ENCODE data around the gene SLIT1.

The SLIT1 gene

GRCh38 chr10:97062046-97062445, 123.7 kb downstream of the SLIT1 start:
- Histone ChIP-seq H3K4me3 (ENCODE audit: low read length) (no peak overlapping the region), H2BK15ac (replicated peaks; ENCODE audit: low read depth) (no peak overlapping the region), H3K79me2 (ENCODE audit: control insufficient read depth, insufficient read depth, low read length) (no peaks in the 10 kb centered on the region), H3K56ac (ENCODE audit: low read length) (no peak overlapping the region), H2AK5ac (ENCODE audit: low read length) (no peak overlapping the region), H3K23ac (ENCODE audit: low read length) (no peak overlapping the region), H3K27ac (ENCODE audit: low read depth, low read length) (no peak overlapping the region), H3K4me1 (ENCODE audit: control insufficient read depth, low read depth, low read length) (no peaks in the 10 kb centered on the region), H3K18ac (ENCODE audit: low read length) (no peak overlapping the region), H3K4me2 (ENCODE audit: low read length) (no peak overlapping the region), H4K5ac (ENCODE audit: low read length) (no peak overlapping the region), H3K4ac (ENCODE audit: low read depth, low read length) (no peak overlapping the region), H2BK120ac (ENCODE audit: low read depth, low read length) (no peak overlapping the region), H3K36me3 (ENCODE audit: control insufficient read depth, insufficient read depth, low read length) (no peaks in the 10 kb centered on the region), H3K79me1 (ENCODE audit: low read length) (no peaks in the 10 kb centered on the region), H3K9ac (ENCODE audit: low read length) (no peak overlapping the region), H3K27me3 (ENCODE audit: insufficient read depth, low read length, poor library complexity) (no peaks in the 10 kb centered on the region), H4K8ac (ENCODE audit: low read depth, low read length) (no peak overlapping the region), H2BK5ac (ENCODE audit: low read length) (no peak overlapping the region)
- no peak for DNase-seq
- WGBS (ENCODE audit: extremely low coverage, insufficient coverage, low lambda C conversion rate) = no CpG with 5 or more reads among the region's 5 CpGs

- no CpG with 5 or more reads among the region's 2 CpGs for WGBS (ENCODE audit: extremely low coverage, insufficient coverage, low lambda C conversion rate)
- Histone ChIP-seq H3K9ac (ENCODE audit: low read length) (no peak overlapping the region), H4K8ac (ENCODE audit: low read depth, low read length) (no peak overlapping the region), H3K18ac (ENCODE audit: low read length) (no peak overlapping the region), H3K56ac (ENCODE audit: low read length) (no peak overlapping the region), H3K27me3 (ENCODE audit: insufficient read depth, low read length, poor library complexity) (no peaks in the 10 kb centered on the region), H3K4ac (ENCODE audit: low read depth, low read length) (no peak overlapping the region), H2AK5ac (ENCODE audit: low read length) (no peak overlapping the region), H2BK120ac (ENCODE audit: low read depth, low read length) (no peak overlapping the region), H3K79me1 (ENCODE audit: low read length) (no peaks in the 10 kb centered on the region), H3K79me2 (ENCODE audit: control insufficient read depth, insufficient read depth, low read length) (no peaks in the 10 kb centered on the region), H3K4me2 (ENCODE audit: low read length) (no peak overlapping the region), H3K27ac (ENCODE audit: low read depth, low read length) (no peak overlapping the region), H2BK5ac (ENCODE audit: low read length) (no peak overlapping the region), H2BK15ac (replicated peaks; ENCODE audit: low read depth) (no peak overlapping the region), H3K23ac (ENCODE audit: low read length) (no peak overlapping the region), H4K5ac (ENCODE audit: low read length) (no peak overlapping the region), H3K4me3 (ENCODE audit: low read length) (no peak overlapping the region), H3K36me3 (ENCODE audit: control insufficient read depth, insufficient read depth, low read length) (no peaks in the 10 kb centered on the region), H3K4me1 (ENCODE audit: control insufficient read depth, low read depth, low read length) (no peaks in the 10 kb centered on the region)
- no peak for DNase-seq
Observed at GRCh38 chr10:97061423-97061822, 124.3 kb downstream of the SLIT1 start.

- H3K36me3 ChIP-seq (ENCODE audit: control insufficient read depth, insufficient read depth, low read length) = no peaks in the 10 kb centered on the region
- H2AK5ac ChIP-seq (ENCODE audit: low read length) = no peak overlapping the region
- H3K4me1 ChIP-seq (ENCODE audit: control insufficient read depth, low read depth, low read length) = no peaks in the 10 kb centered on the region
- no peak overlapping the region for H4K8ac ChIP-seq (ENCODE audit: low read depth, low read length)
- WGBS (ENCODE audit: extremely low coverage, insufficient coverage, low lambda C conversion rate) = no CpG with 5 or more reads among the region's 15 CpGs
- H3K56ac ChIP-seq (ENCODE audit: low read length) = no peak overlapping the region
- no peak overlapping the region for H2BK5ac ChIP-seq (ENCODE audit: low read length)
- no peaks in the 10 kb centered on the region for H3K79me1 ChIP-seq (ENCODE audit: low read length)
- H3K4me2 ChIP-seq (ENCODE audit: low read length) = no peak overlapping the region
- no peak overlapping the region for H3K4ac ChIP-seq (ENCODE audit: low read depth, low read length)
- H2BK120ac ChIP-seq (ENCODE audit: low read depth, low read length) = no peak overlapping the region
- H4K5ac ChIP-seq (ENCODE audit: low read length) = no peak overlapping the region
- H3K23ac ChIP-seq (ENCODE audit: low read length) = no peak overlapping the region
- no peak overlapping the region for H2BK15ac ChIP-seq (replicated peaks; ENCODE audit: low read depth)
- no peak for DNase-seq
- H3K4me3 ChIP-seq (ENCODE audit: low read length) = no peak overlapping the region
- no peak overlapping the region for H3K9ac ChIP-seq (ENCODE audit: low read length)
- H3K27ac ChIP-seq (ENCODE audit: low read depth, low read length) = no peak overlapping the region
- no peaks in the 10 kb centered on the region for H3K79me2 ChIP-seq (ENCODE audit: control insufficient read depth, insufficient read depth, low read length)
- no peaks in the 10 kb centered on the region for H3K27me3 ChIP-seq (ENCODE audit: insufficient read depth, low read length, poor library complexity)
- no peak overlapping the region for H3K18ac ChIP-seq (ENCODE audit: low read length)
Observed at GRCh38 chr10:97060441-97061084, 125.2 kb downstream of the SLIT1 start.

- Histone ChIP-seq H3K18ac (ENCODE audit: low read length) (no peak overlapping the region), H3K23ac (ENCODE audit: low read length) (no peak overlapping the region), H3K4me2 (ENCODE audit: low read length) (no peak overlapping the region), H3K27ac (ENCODE audit: low read depth, low read length) (no peak overlapping the region), H2BK5ac (ENCODE audit: low read length) (no peak overlapping the region), H3K36me3 (ENCODE audit: control insufficient read depth, insufficient read depth, low read length) (no peaks in the 10 kb centered on the region), H3K4me1 (ENCODE audit: control insufficient read depth, low read depth, low read length) (no peaks in the 10 kb centered on the region), H2BK15ac (replicated peaks; ENCODE audit: low read depth) (no peak overlapping the region), H3K79me2 (ENCODE audit: control insufficient read depth, insufficient read depth, low read length) (no peaks in the 10 kb centered on the region), H3K9ac (ENCODE audit: low read length) (no peak overlapping the region), H2BK120ac (ENCODE audit: low read depth, low read length) (no peak overlapping the region), H3K79me1 (ENCODE audit: low read length) (no peaks in the 10 kb centered on the region), H2AK5ac (ENCODE audit: low read length) (no peak overlapping the region), H3K4me3 (ENCODE audit: low read length) (no peak overlapping the region), H4K8ac (ENCODE audit: low read depth, low read length) (no peak overlapping the region), H3K4ac (ENCODE audit: low read depth, low read length) (no peak overlapping the region), H4K5ac (ENCODE audit: low read length) (no peak overlapping the region), H3K56ac (ENCODE audit: low read length) (no peak overlapping the region), H3K27me3 (ENCODE audit: insufficient read depth, low read length, poor library complexity) (no peaks in the 10 kb centered on the region)
- DNase-seq = no peak
- no CpG with 5 or more reads among the region's 7 CpGs for WGBS (ENCODE audit: extremely low coverage, insufficient coverage, low lambda C conversion rate)
Observed at GRCh38 chr10:97059872-97060205, 125.9 kb downstream of the SLIT1 start.

- H3K18ac ChIP-seq (ENCODE audit: low read length) = no peak overlapping the region
- no peak overlapping the region for H3K9ac ChIP-seq (ENCODE audit: low read length)
- H3K56ac ChIP-seq (ENCODE audit: low read length) = no peak overlapping the region
- H3K4ac ChIP-seq (ENCODE audit: low read depth, low read length) = no peak overlapping the region
- no peaks in the 10 kb centered on the region for H3K36me3 ChIP-seq (ENCODE audit: control insufficient read depth, insufficient read depth, low read length)
- no peaks in the 10 kb centered on the region for H3K79me1 ChIP-seq (ENCODE audit: low read length)
- no peak overlapping the region for H4K8ac ChIP-seq (ENCODE audit: low read depth, low read length)
- H4K5ac ChIP-seq (ENCODE audit: low read length) = no peak overlapping the region
- H3K27me3 ChIP-seq (ENCODE audit: insufficient read depth, low read length, poor library complexity) = no peaks in the 10 kb centered on the region
- DNase-seq = peak; percentile 66
- WGBS (ENCODE audit: extremely low coverage, insufficient coverage, low lambda C conversion rate) = no CpG with 5 or more reads among the region's 14 CpGs
- no peak overlapping the region for H2BK15ac ChIP-seq (replicated peaks; ENCODE audit: low read depth)
- no peak overlapping the region for H2BK5ac ChIP-seq (ENCODE audit: low read length)
- H2BK120ac ChIP-seq (ENCODE audit: low read depth, low read length) = no peak overlapping the region
- H2AK5ac ChIP-seq (ENCODE audit: low read length) = no peak overlapping the region
- no peaks in the 10 kb centered on the region for H3K4me1 ChIP-seq (ENCODE audit: control insufficient read depth, low read depth, low read length)
- H3K4me2 ChIP-seq (ENCODE audit: low read length) = no peak overlapping the region
- no peak overlapping the region for H3K4me3 ChIP-seq (ENCODE audit: low read length)
- no peaks in the 10 kb centered on the region for H3K79me2 ChIP-seq (ENCODE audit: control insufficient read depth, insufficient read depth, low read length)
- no peak overlapping the region for H3K27ac ChIP-seq (ENCODE audit: low read depth, low read length)
- no peak overlapping the region for H3K23ac ChIP-seq (ENCODE audit: low read length)
Observed at GRCh38 chr10:97059006-97059871, 126.5 kb downstream of the SLIT1 start.
